OCI-LY7 (cell line): ENCODE results near the gene PSMA2. TPM values are rescaled to one million over a fixed set of nuclear protein-coding genes. Genes with fewer than 3 reads are reported as not detected.

Experiments
- BruUV-seq: library from RNA; stranded (reverse); fragments of 400-500 nt; replicated peaks from 2 replicates; lab custom pipeline; 2021; lab: Mats Ljungman, UMichigan
- CTCF ChIA-PET: fragments of 300-600 bp; sonication (Branson Sonifier 250); formaldehyde crosslinking; loops from one replicate; lab custom pipeline; 2022; ENCODE audit warnings: antibody characterized with exemption; ENCODE audit not compliant: unreplicated experiment; lab: Charles Lee
- POLR2A ChIA-PET: fragments of 300-600 bp; sonication (Branson Sonifier 250); formaldehyde crosslinking; loops from one replicate; lab custom pipeline; 2022; ENCODE audit warnings: antibody characterized with exemption; lab: Charles Lee
- DNase-seq: peaks from one replicate; pipeline ENCODE4 v3.0.0-alpha.2; 2015; ENCODE audit warnings: low spot score
- H2AFZ ChIP-seq: fragments of 200-600 bp; sonication (generic), shearing (Covaris generic); 2 replicates; pipeline ENCODE4 v1.6.1; 2014; ENCODE audit warnings: mild to moderate bottlenecking, antibody characterized with exemption, low read length, moderate library complexity
- H3K27ac ChIP-seq: fragments of 200-600 bp; sonication (generic); 2 replicates; pipeline ENCODE4 v1.5.1; 2014; ENCODE audit warnings: mixed run types, low read depth, mild to moderate bottlenecking, moderate library complexity, low read length, inconsistent platforms; ENCODE audit not compliant: poor library complexity, severe bottlenecking
- H3K36me3 ChIP-seq: fragments of 200-600 bp; sonication (generic); 2 replicates; pipeline ENCODE4 v1.6.1; 2014; ENCODE audit warnings: mild to moderate bottlenecking, antibody characterized with exemption, low read length, moderate library complexity, mixed read lengths; ENCODE audit not compliant: insufficient read depth
- H3K4me1 ChIP-seq: fragments of 200-600 bp; sonication (generic); 2 replicates; pipeline ENCODE4 v1.5.1; 2014; ENCODE audit warnings: mild to moderate bottlenecking, low read length; ENCODE audit not compliant: insufficient read depth, poor library complexity, severe bottlenecking
- H3K4me2 ChIP-seq: fragments of 200-600 bp; sonication (generic); 2 replicates; pipeline ENCODE4 v1.6.1; 2014; ENCODE audit warnings: mild to moderate bottlenecking, low read length
- H3K4me3 ChIP-seq: fragments of 200-600 bp; sonication (generic); 2 replicates; pipeline ENCODE4 v1.5.1; 2014; ENCODE audit warnings: mild to moderate bottlenecking, low read depth, low read length; ENCODE audit not compliant: poor library complexity, severe bottlenecking
- H3K79me2 ChIP-seq: fragments of 200-600 bp; sonication (generic); 2 replicates; pipeline ENCODE4 v1.6.1; 2016; ENCODE audit warnings: low read depth, mild to moderate bottlenecking, low read length, moderate library complexity, mixed read lengths; ENCODE audit not compliant: insufficient read depth
- H3K9me2 ChIP-seq: fragments of 200-600 bp; sonication (generic); 2 replicates; pipeline ENCODE4 v1.6.1; 2016; ENCODE audit warnings: mild to moderate bottlenecking, low read length, mixed read lengths; ENCODE audit not compliant: insufficient read depth
- H3K9me3 ChIP-seq: fragments of 200-600 bp; sonication (generic); 2 replicates; pipeline ENCODE4 v1.6.1; 2014; ENCODE audit warnings: mild to moderate bottlenecking, mixed run types, low read length, mixed read lengths
- H4K20me1 ChIP-seq: fragments of 200-600 bp; sonication (generic); 2 replicates; pipeline ENCODE4 v1.6.1; 2014; ENCODE audit warnings: mild to moderate bottlenecking, antibody characterized with exemption, low read length, moderate library complexity, mixed read lengths; ENCODE audit not compliant: insufficient read depth
- CTCF ChIP-seq: fragments of 200-600 bp; sonication (generic); conservative IDR thresholded peaks from 2 replicates; pipeline ENCODE4 v1.5.1; 2014; ENCODE audit warnings: mild to moderate bottlenecking, antibody characterized with exemption, low read length, moderate library complexity, mixed read lengths
- EZH2phosphoT487 ChIP-seq: fragments of 200-600 bp; sonication (generic); IDR thresholded peaks from 2 replicates; pipeline ENCODE4 v1.6.1; 2018; ENCODE audit warnings: low read depth, borderline replicate concordance, mild to moderate bottlenecking, mixed run types, antibody characterized with exemption, low read length, moderate library complexity, mixed read lengths
- intact Hi-C: fragments of 100-400 bp; cut with micrococcal nuclease; formaldehyde crosslinking; loops from one replicate; pipeline ENCODE4 v1.10.0; 2022; ENCODE audit not compliant: unreplicated experiment
- total RNA-seq, 2 experiments: library from RNA; depleted of rRNA in 1 of 2; stranded (reverse); fragments of >200 nt in 1 of 2; shearing (Covaris generic) in 1 of 2; gene quantifications; 2 replicates each; pipeline ENCODE4 v1.2.3, GENCODE V29; 2014 to 2022

PSMA2 gene
- total RNA-seq, 2 experiments from 2014 or later = 45.7 to 145 TPM

- CTCF ChIA-PET = no interaction called here
- no peak for DNase-seq
- H3K27ac ChIP-seq = no peak overlapping the region
- no TSS peak for BruUV-seq
- H3K9me3 ChIP-seq = 0 out of 2 replicates have a peak, but pooled peaks cover 5% of the 10 kb centered on the region
- H3K36me3 ChIP-seq = no peaks in the 10 kb centered on the region
- POLR2A ChIA-PET = no interaction called here
- H4K20me1 ChIP-seq = no peaks in the 10 kb centered on the region
- no peaks in the 10 kb centered on the region for H3K79me2 ChIP-seq
- no peaks in the 10 kb centered on the region for H3K4me1 ChIP-seq
- H3K4me2 ChIP-seq = no peak overlapping the region
- H3K4me3 ChIP-seq = no peak overlapping the region
- 0 out of 2 replicates have a peak overlapping the region, but pooled peaks have one; percentile 17 for H2AFZ ChIP-seq
- no peaks in the 10 kb centered on the region for H3K9me2 ChIP-seq
- intact Hi-C loops = no loop called here
- TF ChIP-seq CTCF (no peak), EZH2phosphoT487 (no peak)
Measured at GRCh38 chr7:42869131-42870020, 62.6 kb downstream of the PSMA2 start.

- Histone ChIP-seq H3K9me2 (no peaks in the 10 kb centered on the region), H3K79me2 (no peaks in the 10 kb centered on the region), H3K4me2 (no peak overlapping the region), H3K4me3 (no peak overlapping the region), H3K4me1 (no peaks in the 10 kb centered on the region), H3K36me3 (no peaks in the 10 kb centered on the region), H2AFZ (no peak overlapping the region), H4K20me1 (no peaks in the 10 kb centered on the region), H3K9me3 (0 out of 2 replicates have a peak, but pooled peaks cover 5% of the 10 kb centered on the region), H3K27ac (no peak overlapping the region)
- no peak for TF ChIP-seq CTCF
- TF ChIP-seq EZH2phosphoT487 = no peak
- CTCF ChIA-PET = no interaction called here
- DNase-seq = no peak
- no TSS peak for BruUV-seq
- POLR2A ChIA-PET = no interaction called here
- intact Hi-C loops = no loop called here
Measured at GRCh38 chr7:42868480-42868879, 63.5 kb downstream of the PSMA2 start.

Other genes starting within 250 kb of the PSMA2 start
- gene C7orf25, start 20.1 kb downstream of the PSMA2 start, total RNA-seq (2014; rRNA removed; shearing (Covaris generic)) = 2.3 and 6.0 TPM in 2 replicates
- gene C7orf25, start 20.1 kb downstream of the PSMA2 start, total RNA-seq (2022) = 7.3 and 9.1 TPM in 2 replicates
- 61.8 and 89.7 TPM in 2 replicates for gene MRPL32, start 202 bp upstream of the PSMA2 start, total RNA-seq (2014; rRNA removed; shearing (Covaris generic))
- 55.7 and 59.7 TPM in 2 replicates for gene MRPL32, start 202 bp upstream of the PSMA2 start, total RNA-seq (2022)
- 2.0 TPM in 2 replicates for gene HECW1, start 180.5 kb upstream of the PSMA2 start, total RNA-seq (2014; rRNA removed; shearing (Covaris generic))
- 1.9 and 2.0 TPM in 2 replicates for gene HECW1, start 180.5 kb upstream of the PSMA2 start, total RNA-seq (2022)